Immature natural killer cell (primary cell): Measurements from ENCODE around the gene IL2RG. TPM values are rescaled to one million over a fixed set of nuclear protein-coding genes. Genes with fewer than 3 reads are reported as not detected.

Experiments
- DNase-seq, 3 donors: peaks; one replicate each; pipeline ENCODE4 v3.0.0; 2022; ENCODE audit warnings: mixed read lengths in 1 of 3
- H3K27ac Mint-ChIP-seq, 6 donors: one replicate each; pipeline ENCODE4 v1.8.0; 2020; ENCODE audit warnings: mixed read lengths in 6 of 6, mild to moderate bottlenecking in 5 of 6, inconsistent platforms in 4 of 6, moderate library complexity in 3 of 6
- H3K27me3 Mint-ChIP-seq, 3 donors: one replicate each; pipeline ENCODE4 v1.8.0; 2020 to 2021; ENCODE audit warnings: low read depth in 3 of 3, mild to moderate bottlenecking in 3 of 3, mixed read lengths in 3 of 3, moderate library complexity in 3 of 3, inconsistent platforms in 1 of 3
- H3K36me3 Mint-ChIP-seq, 3 donors: one replicate each; pipeline ENCODE4 v1.8.0; 2020; ENCODE audit warnings: mixed read lengths in 3 of 3, inconsistent platforms in 2 of 3, mild to moderate bottlenecking in 2 of 3
- H3K4me1 Mint-ChIP-seq, 2 donors: one replicate each; pipeline ENCODE4 v1.8.0; 2020; ENCODE audit warnings: inconsistent platforms in 2 of 2, mild to moderate bottlenecking in 2 of 2, mixed read lengths in 2 of 2, moderate library complexity in 1 of 2
- H3K4me3 Mint-ChIP-seq, 5 donors: one replicate each; pipeline ENCODE4 v1.8.0; 2020; ENCODE audit warnings: mild to moderate bottlenecking in 5 of 5, mixed read lengths in 5 of 5, inconsistent platforms in 3 of 5, moderate library complexity in 3 of 5
- H3K9me3 Mint-ChIP-seq, 6 donors: one replicate each; pipeline ENCODE4 v1.8.0; 2020; ENCODE audit warnings: mild to moderate bottlenecking in 6 of 6, mixed read lengths in 6 of 6, inconsistent platforms in 4 of 6, moderate library complexity in 3 of 6
- polyA plus RNA-seq, 3 donors: library from polyadenylated mRNA; unstranded; fragments of 300-500 nt; fragmentation: Illumina TruSeq; gene quantifications; one replicate each; pipeline ENCODE4 v1.2.3, GENCODE V29; 2021

The IL2RG gene
- polyA plus RNA-seq, result 1,000 to 10,000 TPM; 1,102 to 1,755 (median 1,598) TPM

GRCh38 chrX:71111141-71111843 is at the start of gene IL2RG:
Gene IL2RG, minus strand, starts transcription at chrX:71111577. Its CDS starts 38 bp downstream, at chrX:71111539.
- Mint-ChIP-seq H3K27ac (peak within 1 kb of the TSS; percentile 94 to 100 (median 99)), H3K36me3 (peaks cover 5 to 20% (median 13%) of the 10 kb centered on the region in 3 donors), H3K4me3 (peak within 1 kb of the TSS; percentile 88 to 97 (median 94)), H3K9me3 (no peaks in the 10 kb centered on the region), H3K4me1 (peaks cover 58 to 71% of the 10 kb centered on the region in 2 donors), H3K27me3 (peaks cover 9 to 23% (median 11%) of the 10 kb centered on the region in 3 donors)
- DNase-seq, result peak; percentile 83 to 87 (median 86)

DNA sequence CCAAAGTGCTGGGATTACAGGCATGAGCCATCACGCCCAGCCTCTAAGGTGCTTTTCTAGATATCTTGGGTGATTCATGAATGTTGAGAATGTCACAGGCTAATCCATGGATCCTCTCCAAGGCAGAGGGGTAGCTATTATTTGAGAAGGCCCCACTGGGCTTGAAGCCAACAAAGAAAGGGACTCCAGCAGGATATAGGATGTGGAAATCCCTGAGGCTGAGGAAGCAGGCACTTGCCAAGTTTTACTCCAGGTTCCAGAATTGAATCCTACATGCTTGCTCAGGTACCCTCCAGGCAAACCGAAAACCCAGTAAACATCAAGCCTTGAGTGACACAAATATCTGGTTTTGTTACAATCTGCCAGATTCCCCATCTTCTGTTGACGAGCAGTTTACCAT is 49.1 kb upstream of the IL2RG start:
- H3K27me3 Mint-ChIP-seq, result peaks cover 0 to 10% (median 4%) of the 10 kb centered on the region in 3 donors
- H3K27ac Mint-ChIP-seq, result no peak overlapping the region
- no peaks in the 10 kb centered on the region for H3K4me1 Mint-ChIP-seq
- DNase-seq, result no peak
- H3K9me3 Mint-ChIP-seq, result no peaks in the 10 kb centered on the region
- H3K4me3 Mint-ChIP-seq, result no peak overlapping the region
- H3K36me3 Mint-ChIP-seq, result peaks cover 0 to 3% (median 0%) of the 10 kb centered on the region in 3 donors

DNA sequence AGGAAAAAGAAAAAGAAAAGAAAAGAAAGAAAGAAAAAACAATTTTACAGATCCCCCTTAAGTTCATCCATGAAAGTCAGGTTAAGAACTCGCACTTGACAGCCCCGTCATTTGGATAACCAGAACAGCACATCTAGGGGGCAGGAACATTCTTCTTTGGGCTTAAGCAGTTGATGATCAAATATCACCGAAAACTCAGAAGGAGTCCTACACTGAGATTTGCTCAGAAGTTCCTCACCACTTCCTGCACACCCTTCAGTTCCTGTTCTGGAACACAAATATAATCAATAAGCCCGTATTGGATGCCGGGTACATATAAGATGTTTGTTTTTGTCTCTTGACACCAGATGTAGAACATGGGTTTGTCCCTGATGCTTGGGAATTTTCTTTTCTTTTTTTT is 48.0 kb upstream of the IL2RG start:
- Mint-ChIP-seq H3K36me3 (peaks cover 0 to 3% (median 0%) of the 10 kb centered on the region in 3 donors), H3K27me3 (peaks cover 0 to 10% (median 3%) of the 10 kb centered on the region in 3 donors), H3K9me3 (no peaks in the 10 kb centered on the region), H3K4me3 (no peak overlapping the region), H3K4me1 (no peaks in the 10 kb centered on the region), H3K27ac (no peak overlapping the region)
- DNase-seq, result no peak

DNA sequence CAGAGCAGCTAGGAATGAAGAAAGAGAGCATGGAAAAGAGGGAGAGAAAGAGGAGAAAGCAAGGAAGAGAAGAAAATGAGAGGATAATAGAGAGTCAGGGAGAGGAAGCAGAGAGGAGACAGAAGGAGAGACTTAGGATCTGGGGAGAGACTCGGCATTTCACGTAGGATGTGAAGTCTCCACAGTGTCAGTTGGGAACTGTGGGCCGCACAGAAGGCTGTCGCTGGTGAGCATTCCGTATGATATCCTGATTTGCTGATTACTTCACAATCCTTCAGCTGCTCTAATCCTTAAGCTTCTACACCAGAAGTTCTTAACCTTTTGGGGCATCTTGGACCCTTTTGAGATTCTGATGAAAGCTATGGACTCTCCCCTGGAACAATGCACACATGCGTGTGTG is 47.2 kb upstream of the IL2RG start:
- Mint-ChIP-seq H3K27ac (no peak overlapping the region), H3K9me3 (no peaks in the 10 kb centered on the region), H3K4me3 (no peak overlapping the region), H3K36me3 (no peaks in the 10 kb centered on the region), H3K27me3 (peaks cover 0 to 10% (median 2%) of the 10 kb centered on the region in 3 donors), H3K4me1 (no peaks in the 10 kb centered on the region)
- DNase-seq, result no peak

- Mint-ChIP-seq H3K36me3 (no peaks in the 10 kb centered on the region), H3K9me3 (no peaks in the 10 kb centered on the region), H3K4me3 (no peak overlapping the region), H3K4me1 (no peaks in the 10 kb centered on the region), H3K27me3 (peaks cover 2 to 13% (median 2%) of the 10 kb centered on the region in 3 donors), H3K27ac (no peak overlapping the region)
- no peak for DNase-seq
Measured at GRCh38 chrX:71154641-71155040, 43.3 kb upstream of the IL2RG start.

- no peaks in the 10 kb centered on the region for H3K4me1 Mint-ChIP-seq
Measured at GRCh38 chrX:71154196-71154595, 42.8 kb upstream of the IL2RG start.

DNA sequence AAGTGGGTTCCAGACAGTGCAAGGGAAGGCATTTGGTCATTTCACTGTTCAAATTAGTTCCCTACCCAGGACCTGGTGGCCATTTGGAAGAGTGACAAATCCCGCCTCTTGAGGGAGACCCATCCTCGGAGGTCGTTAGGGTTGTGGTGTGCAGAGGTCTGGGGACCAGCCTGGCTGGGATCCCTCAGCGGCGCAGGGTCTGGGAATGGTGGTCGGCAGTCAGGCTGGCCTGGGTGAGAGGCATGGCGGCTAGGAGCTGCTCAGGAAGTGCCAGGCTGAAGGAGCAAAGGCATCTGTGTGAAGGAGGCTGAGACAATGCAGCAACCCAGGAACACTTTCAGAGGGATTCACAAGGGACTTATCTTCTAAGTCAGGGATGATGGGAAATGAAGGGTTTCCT is 40.0 kb upstream of the IL2RG start:
- H3K9me3 Mint-ChIP-seq, result no peaks in the 10 kb centered on the region
- no peak overlapping the region for H3K27ac Mint-ChIP-seq

More at GRCh38 chrX:71154196-71154595, 42.8 kb upstream of the IL2RG start:
- Mint-ChIP-seq H3K9me3 (no peaks in the 10 kb centered on the region), H3K36me3 (no peaks in the 10 kb centered on the region), H3K27ac (no peak overlapping the region), H3K4me3 (no peak overlapping the region), H3K27me3 (peaks cover 2 to 9% (median 2%) of the 10 kb centered on the region in 3 donors)
- DNase-seq, result no peak

DNA sequence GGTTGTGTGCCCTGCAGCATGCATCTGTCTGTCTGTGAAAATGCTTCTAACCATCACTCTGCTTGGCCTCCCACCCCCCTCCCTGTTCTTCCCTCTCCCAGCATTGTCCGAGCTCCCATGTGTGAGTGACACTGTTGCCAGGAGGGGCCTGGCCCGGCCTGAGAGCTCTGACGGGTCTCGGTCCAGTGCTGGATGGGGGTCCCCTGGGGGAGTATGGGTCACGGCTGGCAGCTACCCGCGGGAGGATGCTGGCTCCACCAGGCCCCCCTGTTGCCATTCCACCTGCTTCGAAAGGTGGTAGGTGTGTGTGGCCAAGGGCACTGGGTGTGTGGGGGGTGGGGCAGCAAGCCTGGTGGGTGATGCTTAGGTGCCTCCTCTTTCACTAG is 36.9 kb upstream of the IL2RG start:
- DNase-seq, result no peak
- H3K9me3 Mint-ChIP-seq, result no peaks in the 10 kb centered on the region
- no peaks in the 10 kb centered on the region for H3K36me3 Mint-ChIP-seq
- H3K27ac Mint-ChIP-seq, result no peak overlapping the region
- H3K4me3 Mint-ChIP-seq, result no peak overlapping the region
- H3K27me3 Mint-ChIP-seq, result peaks cover 0 to 19% (median 7%) of the 10 kb centered on the region in 3 donors
- H3K4me1 Mint-ChIP-seq, result peaks cover 12 to 16% of the 10 kb centered on the region in 2 donors

More for the DNA sequence above, 40.0 kb upstream of the IL2RG start:
- H3K36me3 Mint-ChIP-seq, result no peaks in the 10 kb centered on the region
- no peak overlapping the region for H3K4me3 Mint-ChIP-seq
- H3K27me3 Mint-ChIP-seq, result peaks cover 0 to 9% (median 3%) of the 10 kb centered on the region in 3 donors
- peaks cover under 1 to 4% of the 10 kb centered on the region in 2 donors for H3K4me1 Mint-ChIP-seq
- DNase-seq, result no peak

GRCh38 chrX:71147496-71148277 is 36.3 kb upstream of the IL2RG start:
- DNase-seq, result no peak
- H3K27ac Mint-ChIP-seq, result peak overlapping the region in 1 of 6 donors; percentile 21
- H3K4me3 Mint-ChIP-seq, result no peak overlapping the region

DNA sequence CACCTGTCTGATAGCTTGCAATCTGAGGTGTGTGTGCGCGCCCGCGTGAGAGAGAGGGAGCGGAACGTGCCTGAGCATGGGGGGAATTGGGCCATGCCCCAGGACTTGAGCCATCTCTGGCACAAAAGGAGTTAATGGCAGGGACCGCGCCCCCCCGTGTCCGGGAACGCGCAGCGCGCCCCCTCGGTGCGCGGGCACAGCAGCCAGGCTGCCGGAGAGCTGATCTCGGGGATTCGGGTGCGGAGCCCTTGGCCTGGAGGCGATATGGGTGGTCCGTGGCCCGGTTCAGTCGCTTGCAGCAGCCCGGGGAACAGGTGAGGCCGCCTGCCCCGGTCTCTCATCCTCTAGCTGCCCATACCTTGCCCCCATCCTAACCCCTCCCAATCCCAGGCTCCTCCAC is 33.3 kb upstream of the IL2RG start, which contains the start of gene NLGN3:
Gene NLGN3 (plus strand): TSS at position 191 of the 400 bp plus-strand sequence. CDS start 2,909 bp downstream, outside the sequence.
- Mint-ChIP-seq H3K27ac (no peak within 1 kb of the TSS), H3K36me3 (peaks cover 0 to 6% (median 0%) of the 10 kb centered on the region in 3 donors), H3K9me3 (no peaks in the 10 kb centered on the region), H3K27me3 (peaks cover 0 to 14% (median 6%) of the 10 kb centered on the region in 3 donors), H3K4me1 (peaks cover 12 to 16% of the 10 kb centered on the region in 2 donors), H3K4me3 (peak within 1 kb of the TSS; percentile 3 to 50 (median 42))
- DNase-seq, result no peak

More at GRCh38 chrX:71147496-71148277, 36.3 kb upstream of the IL2RG start:
- Mint-ChIP-seq H3K27me3 (peaks cover 0 to 21% (median 6%) of the 10 kb centered on the region in 3 donors), H3K36me3 (no peaks in the 10 kb centered on the region), H3K4me1 (peaks cover 12 to 16% of the 10 kb centered on the region in 2 donors), H3K9me3 (no peaks in the 10 kb centered on the region)

DNA sequence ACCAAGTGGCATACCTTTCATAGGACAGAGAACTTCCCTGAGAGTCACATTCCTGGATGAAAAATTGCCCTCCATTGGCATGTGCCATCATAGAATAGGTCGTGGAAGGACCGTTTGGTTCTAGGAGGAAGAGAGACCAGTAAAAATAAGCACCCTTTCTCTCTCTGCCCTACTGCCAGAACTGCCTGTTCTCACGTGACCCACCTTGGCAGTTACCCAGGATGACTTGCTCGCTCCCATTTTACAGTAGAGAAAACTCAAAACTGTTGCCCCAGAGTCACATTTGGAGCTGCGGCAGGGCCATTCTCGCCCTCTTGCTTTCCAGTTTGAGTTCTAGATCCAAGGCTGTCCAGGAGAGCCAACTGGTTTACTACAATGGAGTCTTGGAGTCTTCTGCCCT is 32.1 kb upstream of the IL2RG start:
- no peak for DNase-seq
- peaks cover 4 to 14% (median 7%) of the 10 kb centered on the region in 3 donors for H3K27me3 Mint-ChIP-seq
- H3K4me1 Mint-ChIP-seq, result peaks cover 12 to 16% of the 10 kb centered on the region in 2 donors
- H3K36me3 Mint-ChIP-seq, result peaks cover 0 to 13% (median 6%) of the 10 kb centered on the region in 3 donors
- no peak overlapping the region for H3K27ac Mint-ChIP-seq
- H3K9me3 Mint-ChIP-seq, result no peaks in the 10 kb centered on the region
- H3K4me3 Mint-ChIP-seq, result no peak overlapping the region

GRCh38 chrX:71140440-71140839 is 29.1 kb upstream of the IL2RG start:
- H3K27me3 Mint-ChIP-seq, result peaks cover 4 to 11% (median 4%) of the 10 kb centered on the region in 3 donors
- no peaks in the 10 kb centered on the region for H3K9me3 Mint-ChIP-seq
- H3K27ac Mint-ChIP-seq, result peak overlapping the region in 1 of 6 donors; percentile 23
- H3K4me3 Mint-ChIP-seq, result no peak overlapping the region
- peaks cover 0 to 6% of the 10 kb centered on the region in 2 donors for H3K4me1 Mint-ChIP-seq
- no peak for DNase-seq
- H3K36me3 Mint-ChIP-seq, result peaks cover 6 to 21% (median 7%) of the 10 kb centered on the region in 3 donors

- H3K27me3 Mint-ChIP-seq, result peaks cover 3 to 12% (median 3%) of the 10 kb centered on the region in 3 donors
- DNase-seq, result no peak
- H3K4me3 Mint-ChIP-seq, result no peak overlapping the region
- peaks cover 9 to 14% of the 10 kb centered on the region in 2 donors for H3K4me1 Mint-ChIP-seq
- H3K27ac Mint-ChIP-seq, result peak overlapping the region in 2 of 6 donors; percentile 12 to 14
- peaks cover 11 to 27% (median 24%) of the 10 kb centered on the region in 3 donors for H3K36me3 Mint-ChIP-seq
- no peaks in the 10 kb centered on the region for H3K9me3 Mint-ChIP-seq
Measured at GRCh38 chrX:71131510-71131909, 20.1 kb upstream of the IL2RG start.
